ENCODE results near the gene RUNX3.

The RUNX3 gene

DNA sequence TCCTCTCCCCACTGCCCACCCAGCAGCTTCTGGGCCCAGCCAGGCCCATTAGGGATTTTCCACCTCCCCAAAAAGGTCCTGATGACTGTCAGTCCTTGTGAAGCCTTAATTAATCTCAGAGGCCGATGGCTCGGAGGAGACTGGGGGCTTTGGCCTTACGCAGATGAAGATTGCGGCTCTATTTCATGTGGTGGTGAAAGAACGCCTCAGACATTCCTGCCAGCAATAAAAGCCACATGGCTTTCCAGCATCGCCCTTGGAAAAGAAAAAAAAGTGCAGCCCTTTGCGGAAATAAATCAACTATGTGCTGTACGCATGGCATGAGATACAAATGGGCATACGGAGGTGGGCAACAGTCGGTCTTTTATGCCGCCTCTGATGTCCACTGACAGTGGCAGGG, 6.6 kb upstream of the RUNX3 start:
- no peak for DNase-seq (ENCODE audit: low read depth, low spot score)
- no peak for TF ChIP-seq FOXP2 (optimal IDR thresholded peaks at IDR 0.05; ENCODE audit: control extremely low read depth, extremely low read length, insufficient read depth)
- TF ChIP-seq POLR2AphosphoS5 (IDR thresholded peaks at IDR 0.05; ENCODE audit: borderline replicate concordance, low read depth, low read length), result no peak
- TF ChIP-seq EZH2 (IDR thresholded peaks at IDR 0.05), result no peak
- peak overlapping the region; percentile 16; the same call in 1 of the 2 replicates for H3K27ac ChIP-seq
- H3K9me3 ChIP-seq (ENCODE audit: low read depth, low read length), result no peaks in the 10 kb centered on the region
- H3K9ac ChIP-seq (ENCODE audit: insufficient read length), result no peak overlapping the region
- no peak overlapping the region for H3K4me3 ChIP-seq
- H3K36me3 ChIP-seq (ENCODE audit: insufficient read depth, low read length), result no peaks in the 10 kb centered on the region

DNA sequence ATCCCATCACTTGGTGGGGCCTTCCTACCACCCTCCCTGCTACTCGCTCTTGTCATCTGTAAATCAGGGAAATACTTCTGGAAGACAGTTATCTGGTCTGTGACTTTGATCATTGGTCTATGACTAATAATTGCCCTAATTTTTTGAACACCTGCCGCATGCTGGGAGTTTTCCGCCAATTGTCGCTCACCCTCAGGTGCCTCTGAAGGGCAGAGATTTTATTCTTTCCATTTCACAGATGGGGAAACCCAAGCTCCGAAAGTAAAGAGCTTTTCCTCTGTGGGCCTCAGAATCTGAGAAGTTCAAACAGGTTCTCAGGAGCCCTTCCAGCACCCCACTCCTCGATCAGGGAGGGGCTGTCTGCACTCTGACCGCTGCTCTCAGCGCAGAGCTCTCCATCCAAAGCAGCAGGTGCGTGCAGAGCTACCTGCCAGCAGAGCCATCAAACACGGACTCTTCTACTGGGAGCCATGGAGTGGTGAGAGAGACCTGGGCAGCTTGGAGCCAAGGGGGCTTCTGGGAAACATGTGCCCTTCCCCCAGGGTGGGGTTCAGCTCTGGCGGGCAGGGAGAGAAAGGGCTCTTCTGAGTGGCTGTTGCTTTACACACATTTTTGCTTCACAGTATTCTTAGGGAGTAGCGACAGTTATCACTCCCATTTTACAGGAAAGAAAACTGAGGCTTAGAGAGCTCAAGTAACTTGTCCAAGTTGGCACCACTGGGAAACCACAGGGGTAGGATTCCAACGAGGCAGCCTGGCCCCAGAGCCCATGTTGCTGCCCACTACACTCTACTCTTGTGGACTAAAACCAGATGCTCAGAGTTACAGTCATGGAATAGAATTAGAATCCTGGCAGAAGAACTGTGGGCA, 5.8 kb upstream of the RUNX3 start:
- no peak overlapping the region for H3K27ac ChIP-seq
- no peak overlapping the region for H3K4me3 ChIP-seq
- no peak overlapping the region for H3K9ac ChIP-seq (ENCODE audit: insufficient read length)
- TF ChIP-seq EZH2 (IDR thresholded peaks at IDR 0.05) (no peak), POLR2AphosphoS5 (IDR thresholded peaks at IDR 0.05; ENCODE audit: borderline replicate concordance, low read depth, low read length) (no peak), FOXP2 (optimal IDR thresholded peaks at IDR 0.05; ENCODE audit: control extremely low read depth, extremely low read length, insufficient read depth) (no peak)
- no peaks in the 10 kb centered on the region for H3K36me3 ChIP-seq (ENCODE audit: insufficient read depth, low read length)
- H3K9me3 ChIP-seq (ENCODE audit: low read depth, low read length), result no peaks in the 10 kb centered on the region
- DNase-seq (ENCODE audit: low read depth, low spot score), result no peak

DNA sequence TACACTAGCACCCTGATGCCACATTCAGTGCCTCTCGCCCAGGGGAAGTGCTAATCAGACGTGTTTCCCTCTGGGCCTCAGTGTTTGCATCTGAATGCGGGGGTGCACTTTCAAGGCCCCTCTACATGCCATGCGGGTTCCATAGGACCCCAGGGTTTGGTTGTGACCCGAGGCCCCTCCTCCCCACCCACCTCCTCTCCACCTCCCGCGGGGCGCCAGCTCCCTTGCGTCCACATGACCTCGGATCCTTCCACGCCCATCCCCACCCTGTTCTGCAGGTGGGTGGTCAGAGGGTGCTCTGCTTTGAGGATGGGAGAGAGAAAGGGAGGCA, 5.1 kb upstream of the RUNX3 start:
- Histone ChIP-seq H3K36me3 (ENCODE audit: insufficient read depth, low read length) (no peaks in the 10 kb centered on the region), H3K9me3 (ENCODE audit: low read depth, low read length) (no peaks in the 10 kb centered on the region), H3K4me3 (no peak overlapping the region), H3K9ac (ENCODE audit: insufficient read length) (no peak overlapping the region), H3K27ac (no peak overlapping the region)
- DNase-seq (ENCODE audit: low read depth, low spot score), result no peak
- no peak for TF ChIP-seq FOXP2 (optimal IDR thresholded peaks at IDR 0.05; ENCODE audit: control extremely low read depth, extremely low read length, insufficient read depth)
- TF ChIP-seq POLR2AphosphoS5 (IDR thresholded peaks at IDR 0.05; ENCODE audit: borderline replicate concordance, low read depth, low read length), result no peak
- no peak for TF ChIP-seq EZH2 (IDR thresholded peaks at IDR 0.05)

DNA sequence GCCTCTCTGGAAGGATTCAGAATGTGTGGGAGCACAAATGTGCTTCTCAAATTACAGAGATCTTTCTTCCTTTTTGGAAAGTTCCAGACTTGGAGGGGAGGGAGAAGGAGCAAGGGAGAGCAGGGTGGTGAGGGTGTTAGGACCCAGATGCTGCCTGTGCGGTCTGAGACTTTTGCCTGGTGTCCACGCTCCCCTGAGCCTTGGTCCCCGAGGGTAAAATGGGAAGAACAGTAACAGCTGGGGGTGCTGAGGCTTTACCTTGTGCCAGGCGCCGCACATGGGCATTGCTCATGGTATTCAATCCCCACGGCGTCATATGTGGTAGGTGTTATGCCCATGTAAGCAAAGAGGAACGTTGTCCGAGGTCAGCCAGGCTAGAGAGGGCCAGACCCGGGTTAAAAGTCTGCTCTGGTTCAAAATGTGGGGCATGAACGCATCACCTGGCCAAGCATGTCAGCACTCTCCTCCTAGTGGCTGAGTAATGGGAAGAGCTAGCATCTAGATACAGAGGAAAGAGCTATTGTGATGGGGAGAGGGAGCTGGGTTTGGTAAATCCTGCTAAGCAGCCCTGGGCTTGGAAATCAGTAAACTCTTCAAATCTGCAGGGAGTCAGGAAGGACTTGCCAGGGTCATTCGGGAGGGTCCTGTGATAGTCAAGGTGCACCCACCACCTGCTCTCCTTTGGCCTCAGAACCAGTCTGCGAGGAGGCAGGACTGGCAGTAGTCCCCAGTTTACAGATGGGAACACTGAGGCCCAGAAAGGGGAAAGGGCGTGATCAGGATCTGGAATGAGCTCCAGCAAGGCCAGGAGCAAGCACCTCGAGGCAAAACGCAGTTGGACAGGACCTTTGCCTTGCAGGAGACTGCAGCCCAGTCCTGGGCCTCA, 4.5 kb upstream of the RUNX3 start:
- H3K9me3 ChIP-seq (ENCODE audit: low read depth, low read length), result no peaks in the 10 kb centered on the region
- H3K9ac ChIP-seq (ENCODE audit: insufficient read length), result no peak overlapping the region
- H3K36me3 ChIP-seq (ENCODE audit: insufficient read depth, low read length), result no peaks in the 10 kb centered on the region
- H3K27ac ChIP-seq, result no peak overlapping the region
- no peak for TF ChIP-seq EZH2 (IDR thresholded peaks at IDR 0.05)
- TF ChIP-seq FOXP2 (optimal IDR thresholded peaks at IDR 0.05; ENCODE audit: control extremely low read depth, extremely low read length, insufficient read depth), result no peak
- TF ChIP-seq POLR2AphosphoS5 (IDR thresholded peaks at IDR 0.05; ENCODE audit: borderline replicate concordance, low read depth, low read length), result no peak
- DNase-seq (ENCODE audit: low read depth, low spot score), result no peak
- no peak overlapping the region for H3K4me3 ChIP-seq

DNA sequence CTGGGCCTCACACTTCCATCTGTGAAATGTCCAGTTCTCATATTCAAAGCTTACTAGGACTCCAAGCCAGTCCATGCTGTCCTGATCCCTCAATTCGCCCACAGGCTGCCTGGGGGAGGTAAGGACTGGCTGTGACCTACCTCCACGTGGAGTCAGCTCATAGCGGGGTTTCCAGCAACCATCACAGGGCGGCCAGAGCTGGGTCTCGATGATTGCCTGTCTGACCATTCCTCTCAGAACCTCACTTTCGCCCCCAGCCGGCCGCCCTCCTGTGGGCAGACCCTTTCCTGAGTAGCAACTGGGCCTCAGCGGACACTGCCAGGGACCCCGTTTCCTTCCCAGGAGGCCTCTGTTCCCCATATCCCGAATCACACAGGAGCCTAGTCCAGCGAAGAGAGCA, 3.4 kb upstream of the RUNX3 start:
- Histone ChIP-seq H3K4me3 (no peak overlapping the region), H3K9ac (ENCODE audit: insufficient read length) (no peak overlapping the region), H3K27ac (no peak overlapping the region), H3K9me3 (ENCODE audit: low read depth, low read length) (no peaks in the 10 kb centered on the region), H3K36me3 (ENCODE audit: insufficient read depth, low read length) (no peaks in the 10 kb centered on the region)
- no peak for TF ChIP-seq FOXP2 (optimal IDR thresholded peaks at IDR 0.05; ENCODE audit: control extremely low read depth, extremely low read length, insufficient read depth)
- no peak for TF ChIP-seq EZH2 (IDR thresholded peaks at IDR 0.05)
- TF ChIP-seq POLR2AphosphoS5 (IDR thresholded peaks at IDR 0.05; ENCODE audit: borderline replicate concordance, low read depth, low read length), result no peak
- DNase-seq (ENCODE audit: low read depth, low spot score), result no peak

DNA sequence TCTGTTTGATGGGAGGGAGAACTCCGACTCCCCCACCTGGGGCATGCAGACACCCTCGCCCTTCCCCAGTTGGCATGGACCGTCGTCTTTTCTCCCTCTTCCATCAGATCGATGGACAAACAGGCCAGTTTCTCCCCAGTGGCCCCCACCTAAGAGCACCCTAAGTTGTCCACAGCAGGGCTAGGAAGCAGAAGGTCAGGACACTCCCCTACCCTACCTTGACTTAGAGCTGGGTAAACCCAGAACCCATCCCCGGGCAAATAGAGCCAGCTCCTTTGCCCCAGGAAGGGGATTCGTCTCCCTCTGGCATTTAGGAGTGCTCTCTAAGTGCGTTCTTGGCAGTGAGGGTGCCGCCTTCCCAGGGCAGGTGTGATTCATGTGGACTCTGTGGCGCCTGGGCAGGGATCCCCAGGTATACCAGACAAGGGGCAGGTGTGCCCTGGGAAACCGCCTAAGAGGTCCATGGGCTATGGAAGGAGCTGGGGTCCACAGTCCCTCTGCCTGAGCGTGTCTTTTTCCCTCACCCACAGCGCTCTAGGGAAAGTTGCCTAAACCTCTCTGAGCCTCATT, 2.7 kb upstream of the RUNX3 start:
- no peak overlapping the region for H3K27ac ChIP-seq
- no peak overlapping the region for H3K9ac ChIP-seq (ENCODE audit: insufficient read length)
- H3K4me3 ChIP-seq, result peak overlapping the region; percentile 18; the same call in 1 of the 2 replicates
- H3K9me3 ChIP-seq (ENCODE audit: low read depth, low read length), result no peaks in the 10 kb centered on the region
- TF ChIP-seq FOXP2 (optimal IDR thresholded peaks at IDR 0.05; ENCODE audit: control extremely low read depth, extremely low read length, insufficient read depth) (no peak), EZH2 (IDR thresholded peaks at IDR 0.05) (no peak), POLR2AphosphoS5 (IDR thresholded peaks at IDR 0.05; ENCODE audit: borderline replicate concordance, low read depth, low read length) (no peak)
- no peak for DNase-seq (ENCODE audit: low read depth, low spot score)
- peaks cover 5% of the 10 kb centered on the region for H3K36me3 ChIP-seq (ENCODE audit: insufficient read depth, low read length)

DNA sequence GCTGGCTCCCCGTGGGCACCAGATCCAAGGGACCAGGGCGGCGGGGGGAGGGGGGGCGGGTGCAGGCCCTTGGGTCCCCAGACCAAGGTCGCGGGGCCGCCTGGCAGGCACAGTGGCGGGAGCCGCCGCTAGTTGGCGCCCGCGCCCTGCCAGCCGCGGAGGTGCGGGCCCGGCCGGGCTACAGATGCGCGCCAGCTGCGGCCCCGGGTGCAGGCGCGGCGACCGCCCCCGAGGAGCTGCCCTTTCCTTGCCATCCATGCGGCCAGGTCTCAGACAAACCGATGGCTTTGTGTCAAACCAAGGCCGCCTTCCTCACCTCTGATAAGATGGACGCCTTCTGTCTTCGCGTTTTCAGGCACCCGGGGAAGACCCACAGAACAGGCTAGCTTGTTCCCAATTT, 2.2 kb upstream of the RUNX3 start:
- no peaks in the 10 kb centered on the region for H3K9me3 ChIP-seq (ENCODE audit: low read depth, low read length)
- no peak for DNase-seq (ENCODE audit: low read depth, low spot score)
- TF ChIP-seq FOXP2 (optimal IDR thresholded peaks at IDR 0.05; ENCODE audit: control extremely low read depth, extremely low read length, insufficient read depth), result no peak
- no peak for TF ChIP-seq POLR2AphosphoS5 (IDR thresholded peaks at IDR 0.05; ENCODE audit: borderline replicate concordance, low read depth, low read length)
- TF ChIP-seq EZH2 (IDR thresholded peaks at IDR 0.05), result no peak
- peaks cover 11% of the 10 kb centered on the region for H3K36me3 ChIP-seq (ENCODE audit: insufficient read depth, low read length)
- H3K27ac ChIP-seq, result no peak overlapping the region
- peak overlapping the region; percentile 18; the same call in 1 of the 2 replicates for H3K4me3 ChIP-seq
- H3K9ac ChIP-seq (ENCODE audit: insufficient read length), result no peak overlapping the region
